ENCODE measurements around the gene COX6B2. TPM values are rescaled to one million over a fixed set of nuclear protein-coding genes. Genes with fewer than 3 reads are reported as not detected.

The COX6B2 gene
- total and polyA plus RNA-seq, 2 of the 8 experiments (the other 6 are each of a cell fraction or from before 2014, with no cell fraction given), result 4.9 to 6.4 TPM

DNA sequence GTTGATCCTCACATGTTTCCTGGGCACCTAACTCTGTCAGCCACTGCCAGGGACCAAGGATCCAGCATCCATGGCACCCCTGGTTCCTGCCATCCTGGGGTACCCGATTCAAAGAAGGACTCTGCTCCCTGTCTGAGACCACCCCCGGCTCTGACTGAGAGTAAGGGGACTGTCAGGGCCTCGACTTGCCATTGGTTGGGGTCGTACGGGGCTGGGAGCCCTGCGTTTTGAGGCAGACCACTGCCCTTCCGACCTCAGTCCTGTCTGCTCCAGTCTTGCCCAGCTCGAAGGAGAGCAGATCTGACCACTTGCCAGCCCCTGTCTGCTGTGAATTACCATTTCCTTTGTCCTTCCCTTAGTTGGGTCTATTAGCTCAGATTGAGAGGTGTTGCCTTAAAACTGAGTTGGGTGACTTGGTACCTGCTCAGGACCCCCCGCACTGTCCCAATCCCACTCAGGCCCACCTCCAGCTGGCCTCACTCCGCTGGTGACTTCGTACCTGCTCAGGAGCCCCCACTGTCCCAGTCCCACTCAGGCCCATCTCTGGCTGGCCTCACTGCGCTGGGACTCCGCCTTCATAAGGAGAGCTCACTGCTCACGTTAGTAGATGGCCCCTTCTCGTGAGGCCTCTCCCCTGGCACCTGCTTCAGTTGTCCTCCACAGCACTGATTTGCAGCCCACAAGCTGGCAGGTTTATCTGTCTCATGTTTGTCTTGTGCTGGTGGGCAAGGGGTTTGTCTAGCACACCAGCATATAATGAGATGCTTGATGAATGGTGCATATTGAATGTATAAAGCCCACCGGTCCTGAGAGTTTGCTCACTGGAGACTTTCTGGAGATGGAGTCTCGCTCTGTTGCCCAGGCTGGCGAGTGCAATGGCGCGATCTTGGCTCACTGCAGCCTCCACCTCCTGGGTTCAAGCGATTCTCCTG, 35.1 kb upstream of the COX6B2 start:
- Histone ChIP-seq H3K18ac (ENCODE audit: extremely low read depth, low read length) (no peak overlapping the region), H2BK15ac (ENCODE audit: low read length) (no peak overlapping the region), H2AK5ac (ENCODE audit: low read depth, low read length) (no peak overlapping the region), H3K4me1 (replicated peaks in 1 of 4; ENCODE audit: control insufficient read depth in 3 of 4, insufficient read depth in 4 of 4, low read length in 3 of 4) (peaks cover 0 to 50% (median 40%) of the 10 kb centered on the region in 4 experiments; a peak in 6 of 7 replicates), H3K56ac (replicated peaks; ENCODE audit: insufficient read length, low read depth, low read length) (no peak overlapping the region), H3K27me3 (replicated peaks in 1 of 4; ENCODE audit: control insufficient read depth in 3 of 4, extremely low read depth in 1 of 4, insufficient read depth in 3 of 4, low read length in 3 of 4) (no peaks in the 10 kb centered on the region), H4K91ac (replicated peaks; ENCODE audit: insufficient read length, low read length) (no peak overlapping the region), H3K4ac (replicated peaks; ENCODE audit: insufficient read length, low read depth, low read length) (no peak overlapping the region), H3K27ac (ENCODE audit: low read depth, low read length) (no peak overlapping the region), H3K4me3 (ENCODE audit: extremely low read depth in 1 of 4, insufficient read depth in 2 of 4, low read depth in 3 of 4, low read length in 4 of 4) (no peak overlapping the region), H4K20me1 (replicated peaks in 1 of 2; ENCODE audit: control insufficient read depth in 1 of 2, insufficient read depth in 2 of 2, low read length in 2 of 2) (peaks cover 25 to 45% of the 10 kb centered on the region in 2 experiments), H3K36me3 (ENCODE audit: control insufficient read depth in 2 of 4, insufficient read depth in 4 of 4, low read length in 3 of 4) (peaks cover 23 to 35% (median 26%) of the 10 kb centered on the region in 4 experiments), H3K79me1 (ENCODE audit: low read depth, low read length) (peaks cover 28% of the 10 kb centered on the region), H3K14ac (ENCODE audit: insufficient read length) (no peak overlapping the region), H3K9ac (replicated peaks in 1 of 4; ENCODE audit: extremely low read depth in 1 of 4, low read depth in 3 of 4, low read length in 3 of 4) (peak overlapping the region in 1 of 4 experiments; percentile 11; a peak in 3 of 7 replicates), H2BK12ac (ENCODE audit: low read depth, low read length) (no peak overlapping the region), H2BK20ac (ENCODE audit: low read length) (no peak overlapping the region), H3K79me2 (ENCODE audit: control insufficient read depth in 1 of 2, insufficient read depth in 2 of 2, low read length in 2 of 2) (peaks cover 17 to 27% of the 10 kb centered on the region in 2 experiments; a peak in 3 of 4 replicates), H4K8ac (ENCODE audit: extremely low read depth, insufficient read depth, low read length) (peak overlapping the region; percentile 7; the same call in 1 of the 2 replicates), H3K23me2 (ENCODE audit: low read depth, low read length) (peaks cover 13% of the 10 kb centered on the region), H4K5ac (ENCODE audit: insufficient read length, low read depth, low read length) (no peak overlapping the region), H3K23ac (ENCODE audit: insufficient read length) (no peak overlapping the region), H3K9me3 (ENCODE audit: insufficient read depth in 2 of 2, low read depth in 1 of 2, low read length in 1 of 2) (no peaks in the 10 kb centered on the region), H2AFZ (ENCODE audit: low read length) (no peak overlapping the region), H3K4me2 (ENCODE audit: insufficient read depth in 1 of 2, low read depth in 2 of 2, low read length in 2 of 2) (peak overlapping the region in 1 of 2 experiments; percentile 95; a peak in 3 of 4 replicates), H2BK120ac (replicated peaks; ENCODE audit: low read depth, low read length) (no peak overlapping the region), H2BK5ac (ENCODE audit: low read depth, low read length) (peak overlapping the region; percentile 64; the same call in 1 of the 2 replicates)
- FAIRE-seq (no peak), DNase-seq (ENCODE audit: low read depth in 1 of 2, low spot score in 2 of 2) (no peak)
- 84% methylated on average over 21 of the region's 21 CpGs; no CpG with 5 or more reads in 1 of the 2 experiments for WGBS, 2 experiments (ENCODE audit: extremely low coverage in 1 of 2, insufficient coverage in 1 of 2, insufficient read length in 1 of 2, insufficient replicate concordance in 2 of 2, low coverage in 1 of 2, low lambda C conversion rate in 2 of 2, missing lambda C conversion rate in 1 of 2)
- ChIA-PET POLR2A (ENCODE audit: partially characterized antibody) (interaction anchor here (0.6 to 26.7 kb wide), 24 partner anchors 9 to 200 kb away, joined by 3 to 874 read pairs (median 5); partner anchors contain the start of genes GARIN5B, HSPBP1, IL11 and TMEM190), CTCF (ENCODE audit: partially characterized antibody) (interaction anchor here (0.7 to 6.1 kb wide), 7 partner anchors 13 to 247 kb away, joined by 3 to 39 read pairs (median 4); no protein-coding TSS in a partner anchor)
- TF ChIP-seq ZNF274 (IDR thresholded peaks at IDR 0.05; ENCODE audit: borderline replicate concordance, extremely low read depth, low read length) (no peak), TAF1 (IDR thresholded peaks at IDR 0.05; ENCODE audit: low read depth, low read length) (no peak), POLR2AphosphoS5 (IDR thresholded peaks at IDR 0.05; ENCODE audit: low read depth, low read length) (peak; percentile 46), POLR2A (IDR thresholded peaks at IDR 0.05; ENCODE audit: control extremely low read depth in 1 of 2, low read depth in 2 of 2, low read length in 2 of 2) (peak in 1 of 2 experiments; percentile 37; a peak in 1 of 3 replicates), ASH2L (IDR thresholded peaks at IDR 0.05; ENCODE audit: low read length) (no peak)

Data from H1 (cell line).